Liver (tissue), 9 donors: Measurements from ENCODE around the gene BANK1. TPM values are rescaled to one million over a fixed set of nuclear protein-coding genes. Genes with fewer than 3 reads are reported as not detected.

Experiments used
- DNase-seq: peaks from one replicate; pipeline ENCODE4 v3.0.0-alpha.2; 2017; ENCODE audit warnings: low spot score
- H3K27ac ChIP-seq, 2 donors: one replicate each; pipeline ENCODE4 v1.7.0; 2013; ENCODE audit warnings: inconsistent platforms in 2 of 2, low read length in 2 of 2, control low read depth in 1 of 2, low read depth in 1 of 2, mild to moderate bottlenecking in 1 of 2
- H3K27me3 ChIP-seq, 4 donors: one replicate each; pipeline versions ENCODE4 v1.6.1 to v1.7.0; 2013; ENCODE audit warnings: low read length in 3 of 4, inconsistent platforms in 1 of 4, mild to moderate bottlenecking in 1 of 4, moderate library complexity in 1 of 4; ENCODE audit not compliant: control insufficient read depth in 4 of 4, insufficient read depth in 4 of 4
- H3K36me3 ChIP-seq, 4 donors: one replicate each; pipeline versions ENCODE4 v1.6.1 to v1.7.0; 2013; ENCODE audit warnings: low read length in 3 of 4, mild to moderate bottlenecking in 3 of 4, low read depth in 1 of 4, moderate library complexity in 1 of 4; ENCODE audit not compliant: control insufficient read depth in 4 of 4, insufficient read depth in 3 of 4
- H3K4me1 ChIP-seq, 4 donors: one replicate each; pipeline versions ENCODE4 v1.6.1 to v1.7.0; 2013; ENCODE audit warnings: low read length in 3 of 4, mild to moderate bottlenecking in 3 of 4, moderate library complexity in 1 of 4; ENCODE audit not compliant: control insufficient read depth in 4 of 4, insufficient read depth in 4 of 4
- H3K4me3 ChIP-seq, 3 donors: one replicate each; pipeline versions ENCODE4 v1.6.1 to v1.7.0; 2013; ENCODE audit warnings: low read length in 3 of 3, control low read depth in 1 of 3, low read depth in 1 of 3, mild to moderate bottlenecking in 1 of 3
- H3K9ac ChIP-seq, 2 donors: one replicate each; pipeline ENCODE4 v1.7.0; 2013; ENCODE audit warnings: low read length in 2 of 2, mild to moderate bottlenecking in 2 of 2, moderate library complexity in 2 of 2, control low read depth in 1 of 2, low read depth in 1 of 2
- H3K9me3 ChIP-seq, 4 donors: one replicate each; pipeline versions ENCODE4 v1.6.1 to v1.7.0; 2013; ENCODE audit warnings: low read length in 3 of 4; ENCODE audit not compliant: control insufficient read depth in 4 of 4
- ATF3 ChIP-seq: IDR thresholded peaks from 2 replicates; pipeline ENCODE4 v1.6.1; 2016; ENCODE audit warnings: antibody characterized with exemption
- CTCF ChIP-seq: fragments of 150-350 bp; IDR thresholded peaks from 2 replicates; pipeline ENCODE4 v1.5.1; 2017; ENCODE audit warnings: improper control_type of control experiment, low read depth, low read length; ENCODE audit not compliant: missing input control
- FOXA1 ChIP-seq: IDR thresholded peaks from 2 replicates; pipeline ENCODE4 v1.6.1; 2016; ENCODE audit warnings: antibody characterized with exemption
- FOXA2 ChIP-seq: IDR thresholded peaks from 2 replicates; pipeline ENCODE4 v1.6.1; 2016; ENCODE audit warnings: antibody characterized with exemption
- GABPA ChIP-seq, 2 donors: IDR thresholded peaks in 1 of 2; conservative IDR thresholded peaks in 1 of 2; 2 replicates each; pipeline ENCODE4 v1.6.1; 2016; ENCODE audit warnings: antibody characterized with exemption in 2 of 2, mild to moderate bottlenecking in 1 of 2, moderate library complexity in 1 of 2
- HNF4A ChIP-seq, 2 donors: conservative IDR thresholded peaks; 2 replicates each; pipeline ENCODE4 v1.6.1; 2016; ENCODE audit warnings: antibody characterized with exemption in 2 of 2, mild to moderate bottlenecking in 2 of 2
- HNF4G ChIP-seq: IDR thresholded peaks from 2 replicates; pipeline ENCODE4 v1.6.1; 2016; ENCODE audit warnings: antibody characterized with exemption
- JUND ChIP-seq, 2 donors: IDR thresholded peaks; 2 replicates each; pipeline ENCODE4 v1.6.1; 2016; ENCODE audit warnings: antibody characterized with exemption in 2 of 2
- MAX ChIP-seq: IDR thresholded peaks from 2 replicates; pipeline ENCODE4 v1.6.1; 2016; ENCODE audit warnings: antibody characterized with exemption
- NR2F2 ChIP-seq: IDR thresholded peaks from 2 replicates; pipeline ENCODE4 v1.6.1; 2016; ENCODE audit warnings: antibody characterized with exemption
- RAD21 ChIP-seq, 2 donors: IDR thresholded peaks; 2 replicates each; pipeline ENCODE4 v1.6.1; 2016; ENCODE audit warnings: antibody characterized with exemption in 2 of 2, mild to moderate bottlenecking in 2 of 2
- REST ChIP-seq: IDR thresholded peaks from 2 replicates; pipeline ENCODE4 v1.6.1; 2016; ENCODE audit warnings: antibody characterized with exemption, mild to moderate bottlenecking
- RXRA ChIP-seq, 2 donors: IDR thresholded peaks; 2 replicates each; pipeline ENCODE4 v1.6.1; 2017 to 2018; ENCODE audit warnings: antibody characterized with exemption in 2 of 2, mild to moderate bottlenecking in 1 of 2
- SP1 ChIP-seq: IDR thresholded peaks from 2 replicates; pipeline ENCODE4 v1.6.1; 2018; ENCODE audit warnings: antibody characterized with exemption, mild to moderate bottlenecking
- TAF1 ChIP-seq: conservative IDR thresholded peaks from 2 replicates; pipeline ENCODE4 v1.6.1; 2016; ENCODE audit warnings: antibody characterized with exemption, mild to moderate bottlenecking
- ZBTB33 ChIP-seq: IDR thresholded peaks from 2 replicates; pipeline ENCODE4 v1.6.1; 2016; ENCODE audit warnings: antibody characterized with exemption
- WGBS: extraction: QIAGEN DNeasy Blood & Tissue Kit; methylation state at CpG from one replicate; pipeline ENCODE4 v1.1.7; 2013; 5-methylcytosine and 5-hydroxymethylcytosine counted together
- polyA plus RNA-seq, 2 donors: library from polyadenylated mRNA; stranded (reverse) in 1 of 2; unstranded in 1 of 2; fragments of 200-250 nt in 1 of 2; fragments of >200 nt in 1 of 2; fragmentation: Nextera tagmentation in 1 of 2; extraction: Ambion mirVana in 1 of 2; gene quantifications; one replicate each; pipeline versions ENCODE4 v1.2.1 to v1.2.3, GENCODE V29; 2013 to 2015
- total RNA-seq, 2 donors: library from RNA; depleted of rRNA; stranded (reverse); fragments of >200 nt; gene quantifications; one replicate each; pipeline ENCODE4 v1.2.3, GENCODE V29; 2014
- donor health status: healthy.
- donor health status: healthy.
- donor health status: healthy.
- donor health status: healthy.
- donor health status: healthy.

BANK1 gene
- total and polyA plus RNA-seq, 4 donors = 0.06 to 1.7 (median 0.35) TPM

GRCh38 chr4:101762025-101762424 is 28.5 kb upstream of the BANK1 start:
- Histone ChIP-seq H3K27me3 (no peaks in the 10 kb centered on the region), H3K9ac (no peak overlapping the region), H3K9me3 (no peaks in the 10 kb centered on the region), H3K4me1 (no peaks in the 10 kb centered on the region), H3K4me3 (no peak overlapping the region), H3K27ac (no peak overlapping the region), H3K36me3 (no peaks in the 10 kb centered on the region)
- no peak for DNase-seq
- 77% methylated on average over 2 of the region's 2 CpGs for WGBS
- no peak for TF ChIP-seq FOXA1
- TF ChIP-seq TAF1 = no peak
- no peak for TF ChIP-seq HNF4A (conservative IDR thresholded peaks at IDR 0.05)
- TF ChIP-seq ZBTB33 = no peak
- TF ChIP-seq RXRA (IDR thresholded peaks at IDR 0.05) = no peak
- no peak for TF ChIP-seq CTCF
- TF ChIP-seq FOXA2 = no peak
- no peak for TF ChIP-seq REST
- TF ChIP-seq SP1 = no peak
- TF ChIP-seq ATF3 = no peak
- TF ChIP-seq GABPA (IDR thresholded peaks at IDR 0.05 in 1 of 2, conservative IDR thresholded peaks at IDR 0.05 in 1 of 2) = no peak
- no peak for TF ChIP-seq MAX
- TF ChIP-seq NR2F2 = no peak
- no peak for TF ChIP-seq RAD21 (IDR thresholded peaks at IDR 0.05)
- TF ChIP-seq HNF4G = no peak

- no peaks in the 10 kb centered on the region for H3K4me1 ChIP-seq
- H3K9ac ChIP-seq = no peak overlapping the region
- H3K27me3 ChIP-seq = no peaks in the 10 kb centered on the region
- no peak for TF ChIP-seq JUND (IDR thresholded peaks at IDR 0.05)
- no peak for TF ChIP-seq GABPA (IDR thresholded peaks at IDR 0.05 in 1 of 2, conservative IDR thresholded peaks at IDR 0.05 in 1 of 2)
- TF ChIP-seq ATF3 = no peak
- no peak for TF ChIP-seq FOXA2
- WGBS = 67% methylated on average over 2 of the region's 2 CpGs
- no peak overlapping the region for H3K4me3 ChIP-seq
- no peak for DNase-seq
- H3K27ac ChIP-seq = no peak overlapping the region
- no peaks in the 10 kb centered on the region for H3K9me3 ChIP-seq
- no peaks in the 10 kb centered on the region for H3K36me3 ChIP-seq
These were observed 28.0 kb upstream of the BANK1 start for GRCh38 chr4:101762534-101762933.
